HG02970 (cell line): ENCODE results near the gene GPAT3.

Experiments
- ATAC-seq: cut with Tn5 transposase; IDR thresholded peaks from one replicate; pipeline ENCODE4 v1.9.1; 2021; ENCODE audit warnings: mild to moderate bottlenecking, moderate library complexity, moderate number of reproducible peaks; ENCODE audit not compliant: unreplicated experiment, low FRiP score

Gene GPAT3

DNA sequence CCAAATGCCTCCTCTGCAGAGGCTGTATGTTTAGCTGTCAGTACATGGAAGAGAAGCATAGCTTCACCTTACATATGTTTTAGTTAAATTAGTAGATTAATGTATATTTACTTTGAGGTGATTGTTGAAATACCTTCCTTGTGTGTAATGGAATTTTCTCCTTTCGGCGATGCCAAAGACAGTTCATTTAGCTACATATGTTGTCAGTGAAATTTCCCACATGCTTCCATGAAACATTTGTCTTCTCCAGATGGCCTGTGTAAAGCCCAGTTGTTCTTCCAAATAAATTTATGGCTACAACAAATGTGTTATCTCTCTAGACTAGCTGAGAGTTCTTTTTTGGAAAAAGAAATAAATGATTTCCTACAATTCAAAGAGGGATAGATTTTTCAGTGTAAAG, 95.2 kb downstream of the GPAT3 start:
- no peak for ATAC-seq

DNA sequence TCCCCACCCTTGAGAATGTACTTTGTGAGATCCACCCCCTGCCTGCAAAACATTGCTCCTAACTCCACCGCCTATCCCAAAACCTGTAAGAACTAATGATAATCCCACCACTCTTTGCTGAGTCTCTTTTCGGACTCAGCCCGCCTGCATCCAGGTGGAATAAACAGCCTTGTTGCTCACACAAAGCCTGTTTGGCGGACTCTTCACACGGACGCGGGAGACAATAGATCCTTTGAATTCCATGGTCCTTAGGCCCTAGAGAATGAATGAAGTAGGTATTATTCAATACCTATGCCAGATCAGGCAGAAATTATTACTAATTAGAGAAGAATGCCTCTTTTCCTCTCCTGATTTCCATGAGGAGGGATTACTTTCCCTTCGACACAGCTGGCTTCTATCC, 101.0 kb downstream of the GPAT3 start:
- ATAC-seq: no peak

DNA sequence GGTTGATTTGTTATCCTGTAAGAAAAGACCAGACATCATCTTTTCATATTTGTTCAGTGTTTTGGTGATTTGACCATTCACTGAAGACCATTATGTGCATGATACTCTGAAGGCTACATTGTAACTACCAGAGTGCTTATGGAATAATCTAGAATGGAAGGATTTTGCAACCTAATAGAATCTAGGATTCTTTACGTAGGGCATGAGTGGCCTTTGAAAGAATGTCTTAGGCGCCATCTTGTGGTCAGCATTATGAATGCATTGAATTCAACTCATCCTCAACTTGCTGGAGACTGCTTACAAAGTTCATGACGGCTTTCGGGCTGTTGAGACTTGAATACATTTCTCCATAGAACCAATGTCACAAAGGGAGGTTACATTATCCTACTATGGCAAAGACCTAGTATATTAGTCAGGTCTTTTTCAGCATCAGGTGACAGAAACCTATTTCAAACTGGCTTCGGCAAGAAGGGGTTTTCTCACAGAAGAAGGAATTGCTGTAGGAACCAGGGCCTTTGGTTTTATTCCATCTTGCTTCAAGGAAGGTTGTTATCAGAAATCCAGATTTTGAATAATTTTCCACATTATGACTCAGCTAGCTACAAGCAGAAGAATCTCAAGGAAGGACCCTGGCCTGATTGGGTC, 104.1 kb downstream of the GPAT3 start:
- ATAC-seq: no peak

DNA sequence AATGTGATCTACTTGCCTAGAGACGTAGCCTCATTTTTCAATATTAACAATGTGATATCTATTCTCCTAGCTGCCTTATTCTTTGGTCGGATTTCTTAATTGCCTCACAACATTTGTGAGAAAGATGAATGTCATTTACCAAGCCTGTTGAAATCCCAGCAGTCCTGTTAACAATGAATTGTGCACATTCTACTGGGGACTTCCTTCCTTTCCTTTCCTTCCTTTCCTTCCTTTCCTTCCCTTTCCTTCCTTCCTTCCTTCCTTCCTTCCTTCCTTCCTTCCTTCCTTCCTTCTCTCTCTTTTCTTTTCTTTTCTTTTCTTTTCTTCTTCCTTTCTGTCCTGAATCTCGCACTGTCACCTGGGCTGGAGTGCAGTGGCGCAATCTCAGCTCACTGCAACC, 107.1 kb downstream of the GPAT3 start:
- no peak for ATAC-seq

DNA sequence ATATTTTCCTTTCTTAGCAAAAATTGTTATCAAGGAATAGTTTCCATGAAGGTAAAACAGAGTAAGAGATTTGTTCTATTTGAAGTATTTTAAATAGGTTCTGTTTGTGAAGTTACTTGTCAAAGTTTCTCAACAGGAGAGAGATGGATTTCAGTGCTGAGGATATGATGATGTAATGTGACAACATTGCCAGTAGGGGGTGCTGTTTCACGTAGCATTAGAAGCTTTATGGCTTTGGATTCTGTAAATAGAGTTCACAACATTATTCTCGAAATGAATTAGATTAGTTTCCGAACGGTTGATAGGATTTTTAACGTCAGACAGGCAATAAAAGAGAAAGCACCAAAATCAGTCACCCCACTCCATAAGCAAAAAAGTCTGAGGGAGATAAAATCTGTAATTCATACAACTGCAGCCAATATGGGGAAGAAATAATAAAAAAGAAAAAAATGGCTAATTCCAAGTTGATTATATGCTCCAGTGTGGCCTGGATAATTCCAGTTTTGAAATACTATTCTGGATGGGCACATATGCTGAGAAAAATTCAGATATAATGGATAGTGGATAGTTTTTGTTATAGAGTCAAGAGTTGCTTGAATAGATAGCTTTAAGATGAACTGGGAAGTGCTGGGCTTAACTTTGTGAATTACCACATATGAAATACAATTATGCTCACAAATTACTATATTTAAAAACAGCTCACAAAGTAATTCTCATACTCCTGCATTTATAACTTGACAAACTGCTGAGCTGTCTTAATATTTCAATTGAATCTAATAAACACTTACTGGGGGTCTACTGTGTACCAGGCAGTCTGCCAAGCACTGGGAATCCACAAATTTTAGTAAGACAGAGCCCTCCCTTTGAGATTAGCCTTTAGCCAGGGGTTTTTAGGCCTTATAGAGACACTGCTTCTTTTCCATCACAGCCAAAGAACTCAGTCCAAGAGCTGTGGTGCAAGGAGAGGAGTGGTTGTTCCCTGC, 109.1 kb downstream of the GPAT3 start:
- ATAC-seq: no peak

DNA sequence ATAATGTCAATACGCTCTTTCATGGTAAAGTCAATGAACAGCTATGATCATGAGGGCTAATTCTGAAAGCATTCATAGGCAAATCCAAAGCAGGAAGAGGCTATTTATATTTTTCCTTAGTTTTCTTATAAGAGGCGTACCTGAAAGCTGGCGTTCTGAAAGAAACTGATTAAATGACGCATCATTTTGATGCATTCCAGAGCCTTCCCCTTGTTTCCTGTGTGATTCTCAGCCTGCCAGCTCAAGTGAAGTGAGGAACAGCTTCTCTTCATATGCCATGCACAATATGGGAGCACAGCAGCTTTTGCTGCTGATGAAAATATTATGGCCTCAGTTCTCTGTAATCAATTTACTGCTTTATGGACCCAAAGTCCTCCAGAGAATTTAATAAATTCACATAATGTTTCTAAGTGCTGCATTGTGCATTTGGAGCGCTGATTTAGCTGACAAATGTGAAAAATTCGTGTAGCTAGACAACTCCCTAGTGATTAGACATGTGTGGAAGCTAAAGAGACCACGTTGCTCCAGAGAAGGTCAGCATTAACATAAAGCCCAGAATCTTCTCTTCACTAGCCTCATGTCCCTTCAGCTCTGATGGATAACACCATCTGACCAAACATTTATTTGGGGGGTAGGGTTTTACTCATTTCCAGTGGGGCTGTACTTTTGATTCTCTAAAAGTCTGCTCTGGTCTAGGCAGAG, 110.8 kb downstream of the GPAT3 start:
- ATAC-seq: no peak

DNA sequence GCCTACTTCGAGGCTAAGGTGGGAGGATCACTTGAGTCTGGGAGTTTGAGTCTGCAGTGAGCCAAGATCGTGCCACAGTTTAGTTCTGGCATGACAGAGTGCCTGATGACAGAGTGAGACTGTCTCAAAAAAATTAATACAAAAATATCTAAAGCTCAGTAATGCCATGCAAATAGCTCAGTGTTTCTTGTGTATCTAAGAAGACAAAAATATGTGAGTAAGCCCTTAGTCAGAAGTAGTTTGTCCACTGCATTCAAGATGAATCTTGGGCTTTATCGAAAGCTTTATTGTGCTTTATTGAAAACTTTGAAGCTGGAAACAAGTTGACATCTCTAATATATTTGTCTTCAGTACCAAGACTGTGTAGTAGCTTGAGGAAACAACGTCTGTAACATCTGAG, 115.9 kb downstream of the GPAT3 start:
- ATAC-seq: no peak
